Measurements from ENCODE around the gene PRDM1.

PRDM1 gene

DNA sequence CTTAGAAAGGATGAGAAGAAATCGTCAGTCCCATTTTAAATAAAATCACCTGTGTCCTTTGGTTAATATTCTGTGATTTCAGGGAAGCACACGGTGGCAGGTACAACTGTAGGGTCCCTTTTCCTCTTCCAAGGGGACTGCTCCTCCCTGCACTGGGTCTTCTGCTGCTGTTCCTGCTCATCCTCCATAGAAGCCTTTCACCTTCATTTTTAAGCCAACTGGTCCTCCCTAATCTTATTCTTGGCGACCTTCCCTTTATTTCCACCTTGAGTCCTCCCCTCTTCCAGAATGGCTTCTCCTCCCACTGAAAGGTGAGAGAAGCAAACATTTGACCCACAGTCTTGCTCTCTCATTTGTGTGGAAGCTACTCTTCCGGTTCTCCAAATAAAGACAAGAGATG is 4.4 kb upstream of the PRDM1 start:
- Histone ChIP-seq H3K4me3 (ENCODE audit: low read depth, low read length) (no peak overlapping the region), H3K27me3 (no peaks in the 10 kb centered on the region), H3K4me1 (peaks cover 20% of the 10 kb centered on the region), H3K9me3 (no peaks in the 10 kb centered on the region), H3K36me3 (no peaks in the 10 kb centered on the region)
- DNase-seq, result no peak
- TF ChIP-seq, protein P1, sequence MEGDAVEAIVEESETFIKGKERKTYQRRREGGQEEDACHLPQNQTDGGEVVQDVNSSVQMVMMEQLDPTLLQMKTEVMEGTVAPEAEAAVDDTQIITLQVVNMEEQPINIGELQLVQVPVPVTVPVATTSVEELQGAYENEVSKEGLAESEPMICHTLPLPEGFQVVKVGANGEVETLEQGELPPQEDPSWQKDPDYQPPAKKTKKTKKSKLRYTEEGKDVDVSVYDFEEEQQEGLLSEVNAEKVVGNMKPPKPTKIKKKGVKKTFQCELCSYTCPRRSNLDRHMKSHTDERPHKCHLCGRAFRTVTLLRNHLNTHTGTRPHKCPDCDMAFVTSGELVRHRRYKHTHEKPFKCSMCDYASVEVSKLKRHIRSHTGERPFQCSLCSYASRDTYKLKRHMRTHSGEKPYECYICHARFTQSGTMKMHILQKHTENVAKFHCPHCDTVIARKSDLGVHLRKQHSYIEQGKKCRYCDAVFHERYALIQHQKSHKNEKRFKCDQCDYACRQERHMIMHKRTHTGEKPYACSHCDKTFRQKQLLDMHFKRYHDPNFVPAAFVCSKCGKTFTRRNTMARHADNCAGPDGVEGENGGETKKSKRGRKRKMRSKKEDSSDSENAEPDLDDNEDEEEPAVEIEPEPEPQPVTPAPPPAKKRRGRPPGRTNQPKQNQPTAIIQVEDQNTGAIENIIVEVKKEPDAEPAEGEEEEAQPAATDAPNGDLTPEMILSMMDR (IDR thresholded peaks at IDR 0.05; ENCODE audit: low read depth, low read length), result no peak

DNA sequence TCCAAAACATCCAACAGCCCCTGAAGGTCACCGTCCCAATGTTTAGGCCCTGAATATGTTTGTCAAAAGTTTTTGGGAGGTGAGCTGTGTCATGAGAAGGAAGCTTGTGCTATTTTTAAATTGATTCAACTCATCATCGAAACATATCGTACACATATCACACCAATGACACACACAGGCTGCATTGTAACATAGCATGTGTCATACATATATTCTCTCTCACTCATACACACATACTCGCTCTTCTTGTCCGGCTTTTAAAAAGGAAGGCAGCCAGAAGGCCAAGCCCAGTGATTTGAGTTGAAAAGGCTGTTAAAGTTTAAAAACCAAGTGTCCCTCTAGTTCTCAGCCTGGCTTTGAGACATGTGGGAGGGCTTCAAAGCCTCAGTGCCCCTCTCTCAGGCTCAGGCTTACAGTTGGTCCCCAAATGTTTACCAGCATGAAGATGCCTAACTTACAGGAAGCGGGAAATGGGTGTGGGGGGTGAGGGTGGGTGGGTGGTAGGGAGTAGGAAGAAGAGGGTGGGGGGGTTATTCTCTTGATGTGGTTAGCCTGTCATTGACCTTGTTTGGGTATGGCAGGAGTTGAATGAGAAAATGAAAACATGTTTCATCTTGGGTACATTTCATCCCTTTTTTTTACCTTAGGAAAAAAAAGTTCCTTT is 3.3 kb upstream of the PRDM1 start:
- H3K36me3 ChIP-seq, result no peaks in the 10 kb centered on the region

DNA sequence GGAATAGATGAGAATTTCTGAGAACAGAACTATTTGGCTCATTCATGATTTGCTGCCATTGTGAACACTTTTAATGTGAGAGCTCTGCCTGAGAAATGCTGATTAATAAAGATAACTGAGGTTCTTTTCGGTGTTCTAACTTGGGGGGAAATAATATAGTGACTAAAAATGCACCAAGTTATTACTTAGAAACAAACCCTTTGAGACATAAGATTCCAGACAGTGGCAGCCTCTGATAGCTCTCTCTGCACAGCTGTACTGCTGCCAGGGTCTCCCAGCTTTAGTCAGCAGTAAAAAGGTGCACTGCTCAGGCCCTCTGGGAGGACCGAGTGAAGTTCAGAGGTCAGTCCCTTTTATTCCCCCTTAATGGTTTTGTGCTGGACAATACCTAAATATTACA is 2.5 kb upstream of the PRDM1 start:
- TF ChIP-seq, protein P1 (IDR thresholded peaks at IDR 0.05; ENCODE audit: low read depth, low read length), result no peak
- peaks cover 12% of the 10 kb centered on the region for H3K4me1 ChIP-seq
- no peaks in the 10 kb centered on the region for H3K27me3 ChIP-seq
- H3K36me3 ChIP-seq, result no peaks in the 10 kb centered on the region
- no peak overlapping the region for H3K4me3 ChIP-seq (ENCODE audit: low read depth, low read length)
- H3K9me3 ChIP-seq, result no peaks in the 10 kb centered on the region
- no peak for DNase-seq

More for the DNA sequence above, 3.3 kb upstream of the PRDM1 start:
- no peaks in the 10 kb centered on the region for H3K9me3 ChIP-seq
- DNase-seq, result no peak
- H3K27me3 ChIP-seq, result no peaks in the 10 kb centered on the region
- H3K4me3 ChIP-seq (ENCODE audit: low read depth, low read length), result no peak overlapping the region
- peaks cover 15% of the 10 kb centered on the region for H3K4me1 ChIP-seq
- TF ChIP-seq, protein P1 (IDR thresholded peaks at IDR 0.05; ENCODE audit: low read depth, low read length), result no peak

DNA sequence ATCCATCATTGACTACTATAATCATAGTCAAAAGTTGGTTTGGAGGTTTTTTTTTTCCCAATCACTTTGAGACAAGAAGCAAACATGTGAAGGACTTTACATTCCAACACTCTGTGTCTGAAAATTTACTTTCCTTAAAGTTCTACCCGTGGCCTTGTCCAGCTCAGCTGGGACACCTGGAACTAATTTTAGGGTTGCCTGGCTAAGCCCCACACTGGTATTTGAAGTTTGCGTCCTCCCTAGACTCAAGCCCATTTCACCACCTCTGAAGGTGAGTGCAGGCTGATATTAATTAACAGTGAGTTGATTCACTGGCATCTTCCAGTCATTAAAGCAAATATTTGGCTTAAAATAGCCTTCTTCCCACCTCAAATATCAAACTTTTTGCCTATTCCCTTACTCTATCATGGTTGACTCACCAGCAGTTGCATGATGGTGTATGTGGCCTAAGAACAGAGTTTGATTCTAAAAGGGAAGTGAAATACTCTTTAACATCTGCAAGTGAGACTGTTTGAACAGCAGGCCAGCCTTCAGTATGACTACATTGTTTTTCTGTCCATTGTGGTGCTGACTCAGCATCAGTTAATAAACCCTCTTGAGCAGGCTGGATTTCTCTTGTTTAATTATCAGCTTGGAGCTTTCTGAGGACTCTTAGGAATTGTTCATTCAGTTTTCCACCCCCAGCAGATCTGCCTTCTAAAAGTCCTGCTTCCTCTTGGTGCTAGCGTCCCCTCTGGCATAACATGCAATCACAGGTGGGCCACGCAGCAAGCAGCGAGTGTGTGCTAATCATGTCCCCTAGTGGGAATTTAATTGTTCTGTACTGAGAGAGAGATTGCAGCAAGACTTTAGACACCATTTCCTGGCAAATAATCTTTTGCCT is 1.8 kb upstream of the PRDM1 start:
- H3K4me1 ChIP-seq, result peaks cover 12% of the 10 kb centered on the region
- H3K9me3 ChIP-seq, result no peaks in the 10 kb centered on the region
- H3K36me3 ChIP-seq, result no peaks in the 10 kb centered on the region
- TF ChIP-seq, protein P1 (IDR thresholded peaks at IDR 0.05; ENCODE audit: low read depth, low read length), result peak; percentile 92
- no peaks in the 10 kb centered on the region for H3K27me3 ChIP-seq
- peak; percentile 64 for DNase-seq
- no peak overlapping the region for H3K4me3 ChIP-seq (ENCODE audit: low read depth, low read length)

DNA sequence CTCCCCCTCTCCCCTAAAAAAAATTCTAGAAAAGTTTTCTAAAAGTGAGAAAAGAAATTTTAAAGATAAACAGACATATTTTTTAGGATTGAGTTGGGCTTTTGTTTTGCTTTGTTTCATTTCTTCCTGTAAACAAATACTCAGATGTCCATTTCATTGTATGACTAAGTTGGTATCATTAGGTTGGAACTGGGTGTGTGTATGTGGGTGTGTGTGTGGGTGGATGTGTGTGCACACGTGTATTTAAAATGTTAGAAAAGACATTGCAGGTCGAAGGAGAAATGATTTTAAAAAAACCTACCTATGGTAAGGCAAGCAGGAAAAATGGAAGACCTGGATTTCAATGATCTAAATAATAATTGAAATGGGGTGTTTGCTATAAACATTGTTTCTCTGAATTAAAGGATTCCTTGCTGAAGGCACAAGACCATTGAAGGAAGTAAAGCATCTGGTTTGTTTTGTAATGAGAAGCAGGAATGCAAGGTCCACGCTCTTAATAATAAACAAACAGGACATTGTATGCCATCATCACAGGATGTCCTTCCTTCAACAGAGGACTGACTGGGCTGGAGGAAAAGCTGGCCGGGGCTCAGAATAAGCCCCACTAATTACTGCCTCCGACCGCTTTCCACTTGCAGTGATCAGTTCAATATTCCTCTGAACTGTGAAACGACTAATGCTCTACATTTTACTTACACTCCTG is 996 bp upstream of the PRDM1 start:
- H3K27me3 ChIP-seq, result no peaks in the 10 kb centered on the region
- TF ChIP-seq, protein P1 (IDR thresholded peaks at IDR 0.05; ENCODE audit: low read depth, low read length), result no peak
- H3K4me1 ChIP-seq, result peaks cover 12% of the 10 kb centered on the region
- no peaks in the 10 kb centered on the region for H3K36me3 ChIP-seq
- peak overlapping the region; percentile 69 for H3K4me3 ChIP-seq (ENCODE audit: low read depth, low read length)
- no peak for DNase-seq
- H3K9me3 ChIP-seq, result no peaks in the 10 kb centered on the region

Measured in BE2C (cell line).